Thymus (tissue), 11 donors: ENCODE data around the gene SLC39A11. TPM values are rescaled to one million over a fixed set of nuclear protein-coding genes. Genes with fewer than 3 reads are reported as not detected.
"Not testable (repeated sequence)": the region's sequence is repeated elsewhere in the genome, so short reads cannot be mapped to it uniquely, and the experiment has no call there.

Source experiments
- DNase-seq, 9 donors: peaks; one replicate each; pipeline ENCODE4 v3.0.0-alpha.2; 2013; ENCODE audit warnings: low spot score in 9 of 9, low read depth in 6 of 9, missing footprints in 1 of 9
- H3K27ac ChIP-seq, 2 donors: one replicate each; pipeline ENCODE4 v1.5.1; 2013; ENCODE audit warnings: control low read depth in 1 of 2, low read depth in 1 of 2, low read length in 1 of 2, mild to moderate bottlenecking in 1 of 2, moderate library complexity in 1 of 2
- H3K27me3 ChIP-seq, 2 donors: one replicate each; pipeline ENCODE4 v1.5.1; 2013; ENCODE audit warnings: low read length in 1 of 2; ENCODE audit not compliant: control insufficient read depth in 2 of 2, insufficient read depth in 1 of 2
- H3K36me3 ChIP-seq, 2 donors: one replicate each; pipeline ENCODE4 v1.5.1; 2013; ENCODE audit warnings: low read length in 1 of 2, mild to moderate bottlenecking in 1 of 2, moderate library complexity in 1 of 2; ENCODE audit not compliant: control insufficient read depth in 2 of 2, insufficient read depth in 2 of 2
- H3K4me1 ChIP-seq, 2 donors: one replicate each; pipeline ENCODE4 v1.5.1; 2013; ENCODE audit warnings: low read length in 2 of 2; ENCODE audit not compliant: control insufficient read depth in 2 of 2, insufficient read depth in 2 of 2
- H3K4me3 ChIP-seq, 2 donors: one replicate each; pipeline ENCODE4 v1.5.1; 2013; ENCODE audit warnings: low read length in 2 of 2, control low read depth in 1 of 2, mild to moderate bottlenecking in 1 of 2
- H3K9me3 ChIP-seq, 2 donors: one replicate each; pipeline ENCODE4 v1.5.1; 2013; ENCODE audit warnings: low read length in 1 of 2, mild to moderate bottlenecking in 1 of 2; ENCODE audit not compliant: control insufficient read depth in 2 of 2, insufficient read depth in 1 of 2
- WGBS: extraction: QIAGEN DNeasy Blood & Tissue Kit; methylation state at CpG from one replicate; pipeline ENCODE4 v1.1.7; 2013; 5-methylcytosine and 5-hydroxymethylcytosine counted together
- polyA plus RNA-seq: library from polyadenylated mRNA; stranded (reverse); fragments of 200-250 nt; gene quantifications from one replicate; pipeline ENCODE4 v1.2.3, GENCODE V29; 2013
- total RNA-seq: library from RNA; stranded (reverse); fragments of 120-200 nt; gene quantifications from one replicate; pipeline ENCODE4 v1.2.4, GENCODE V29; 2013
- donor health status: healthy.

The SLC39A11 gene
- total and polyA plus RNA-seq, 2 donors = 7.4 to 8.7 TPM

- H3K9me3 ChIP-seq = no peaks in the 10 kb centered on the region
- H3K36me3 ChIP-seq = no peaks in the 10 kb centered on the region
- no peak overlapping the region for H3K27ac ChIP-seq
- no peaks in the 10 kb centered on the region for H3K4me1 ChIP-seq
- no peak for DNase-seq
- WGBS = 93% methylated on average over 3 of the region's 3 CpGs
- no peaks in the 10 kb centered on the region for H3K27me3 ChIP-seq
- no peak overlapping the region for H3K4me3 ChIP-seq
Observed at GRCh38 chr17:72938482-72938881, 154.0 kb downstream of the SLC39A11 start.

- no peaks in the 10 kb centered on the region for H3K4me1 ChIP-seq
- H3K36me3 ChIP-seq = no peaks in the 10 kb centered on the region
- no peaks in the 10 kb centered on the region for H3K27me3 ChIP-seq
- no peaks in the 10 kb centered on the region for H3K9me3 ChIP-seq
- WGBS = 93% methylated on average over 5 of the region's 5 CpGs
- H3K4me3 ChIP-seq = no peak overlapping the region
- no peak overlapping the region for H3K27ac ChIP-seq
- DNase-seq = no peak
Observed at GRCh38 chr17:72937707-72938106, 154.8 kb downstream of the SLC39A11 start.

DNA sequence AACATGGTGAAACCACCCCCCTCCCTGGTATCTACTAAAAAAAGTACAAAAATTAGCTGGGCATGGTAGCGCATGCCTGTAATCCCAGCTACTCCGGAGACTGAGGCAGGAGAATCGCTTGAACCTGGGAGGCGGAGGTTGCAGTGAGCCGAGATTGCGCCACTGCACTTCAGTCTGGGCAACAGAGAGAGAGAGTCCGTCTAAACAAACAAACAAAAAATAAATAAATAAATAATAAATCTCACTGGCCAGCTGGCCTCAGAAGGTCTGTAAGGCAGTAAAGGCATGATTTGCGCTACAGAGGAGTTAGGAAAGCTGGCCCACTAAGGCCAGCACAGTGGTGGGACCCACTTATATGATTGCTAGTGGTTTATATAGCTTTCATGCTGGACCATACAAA lies 155.2 kb downstream of the SLC39A11 start:
- H3K36me3 ChIP-seq, H3K9me3 ChIP-seq, H3K4me3 ChIP-seq, H3K27me3 ChIP-seq, H3K4me1 ChIP-seq, H3K27ac ChIP-seq, DNase-seq: not testable (repeated sequence)
- WGBS = 100% methylated on average over 8 of the region's 8 CpGs

GRCh38 chr17:72935984-72936383 lies 156.5 kb downstream of the SLC39A11 start:
- Histone ChIP-seq H3K4me3 (no peak overlapping the region), H3K27ac (no peak overlapping the region), H3K9me3 (no peaks in the 10 kb centered on the region), H3K36me3 (no peaks in the 10 kb centered on the region), H3K27me3 (no peaks in the 10 kb centered on the region), H3K4me1 (peaks cover 2 to 4% of the 10 kb centered on the region in 2 donors)
- no peak for DNase-seq
- 98% methylated on average over 8 of the region's 8 CpGs for WGBS

DNA sequence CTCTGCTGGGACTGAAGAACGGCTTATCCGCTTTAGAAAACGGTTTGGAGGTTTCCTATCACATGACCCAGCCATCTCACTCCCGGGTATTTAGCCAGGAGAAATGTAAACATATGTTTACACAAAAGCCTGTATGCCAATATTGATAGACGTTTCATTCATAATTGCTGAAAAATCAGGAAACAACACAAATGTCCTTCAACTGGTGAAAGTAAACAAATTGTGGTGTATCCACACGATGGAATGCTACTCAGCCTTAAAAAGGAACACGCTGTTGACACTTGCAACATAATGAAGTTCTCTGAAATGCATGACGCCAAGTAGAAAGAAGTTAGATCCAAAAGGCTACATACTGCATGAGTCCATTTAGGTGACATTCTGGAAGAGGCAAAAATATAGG lies 157.6 kb downstream of the SLC39A11 start:
- Histone ChIP-seq H3K4me3 (no peak overlapping the region), H3K9me3 (no peaks in the 10 kb centered on the region), H3K36me3 (no peaks in the 10 kb centered on the region), H3K4me1 (peaks cover 4 to 5% of the 10 kb centered on the region in 2 donors), H3K27ac (no peak overlapping the region), H3K27me3 (no peaks in the 10 kb centered on the region)
- 98% methylated on average over 8 of the region's 8 CpGs for WGBS
- DNase-seq = no peak

DNA sequence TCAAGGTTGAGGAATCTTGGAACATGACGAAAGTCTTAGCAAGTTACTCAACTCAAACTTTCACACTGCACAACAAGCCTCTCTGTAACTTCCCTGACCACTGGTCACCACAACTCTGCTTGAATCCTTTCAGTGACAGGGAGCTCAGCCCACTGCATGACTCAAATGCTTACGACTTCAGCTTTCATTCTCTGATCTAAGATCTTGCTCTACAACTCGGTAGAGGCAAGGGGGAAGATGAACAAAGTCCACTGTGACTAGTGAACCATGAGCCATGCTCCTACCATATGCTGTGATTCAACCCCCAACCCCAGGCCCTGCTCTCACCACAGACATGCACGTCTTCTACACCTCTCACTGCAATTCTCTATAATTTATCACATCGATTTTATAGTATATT lies 160.9 kb downstream of the SLC39A11 start:
- Histone ChIP-seq H3K27me3 (no peaks in the 10 kb centered on the region), H3K9me3 (no peaks in the 10 kb centered on the region), H3K36me3 (no peaks in the 10 kb centered on the region), H3K4me1 (peaks cover 4 to 5% of the 10 kb centered on the region in 2 donors), H3K4me3 (no peak overlapping the region), H3K27ac (no peak overlapping the region)
- DNase-seq = no peak
- WGBS = 94% methylated on average over 5 of the region's 5 CpGs

DNA sequence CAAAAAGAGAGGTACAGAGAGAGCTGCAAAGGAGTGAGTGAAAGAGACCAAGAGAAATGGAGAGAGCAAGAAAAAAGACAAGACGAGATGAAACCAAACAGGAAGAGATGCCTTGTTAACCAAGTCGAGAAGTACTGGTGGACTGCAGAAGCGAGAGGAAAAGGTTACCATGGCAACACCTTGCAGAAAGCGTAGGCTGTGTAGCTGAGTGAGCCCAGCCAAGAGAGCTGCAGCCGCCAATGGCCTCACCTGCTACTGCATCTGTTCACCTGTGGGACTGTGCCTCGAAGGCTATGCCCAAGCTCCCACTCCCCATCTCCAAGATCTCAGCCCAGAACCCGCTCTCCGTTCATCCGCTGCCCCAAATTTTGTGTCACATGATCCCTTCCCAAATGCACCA lies 161.3 kb downstream of the SLC39A11 start:
- no peaks in the 10 kb centered on the region for H3K36me3 ChIP-seq
- H3K27ac ChIP-seq = no peak overlapping the region
- H3K9me3 ChIP-seq = no peaks in the 10 kb centered on the region
- H3K27me3 ChIP-seq = no peaks in the 10 kb centered on the region
- no peak overlapping the region for H3K4me3 ChIP-seq
- H3K4me1 ChIP-seq = peaks cover 4 to 5% of the 10 kb centered on the region in 2 donors
- peak; percentile 3 to 71 (median 24) for DNase-seq
- 71% methylated on average over 9 of the region's 9 CpGs for WGBS

GRCh38 chr17:72930031-72930430 lies 162.5 kb downstream of the SLC39A11 start:
- Histone ChIP-seq H3K27ac (no peak overlapping the region), H3K36me3 (no peaks in the 10 kb centered on the region), H3K4me3 (no peak overlapping the region), H3K9me3 (no peaks in the 10 kb centered on the region), H3K27me3 (no peaks in the 10 kb centered on the region), H3K4me1 (peaks cover 4 to 5% of the 10 kb centered on the region in 2 donors)
- DNase-seq = no peak
- WGBS = 98% methylated on average over 2 of the region's 2 CpGs

- H3K4me1 ChIP-seq = peaks cover 4 to 5% of the 10 kb centered on the region in 2 donors
- no peaks in the 10 kb centered on the region for H3K9me3 ChIP-seq
- H3K4me3 ChIP-seq = no peak overlapping the region
- no peak overlapping the region for H3K27ac ChIP-seq
- H3K36me3 ChIP-seq = no peaks in the 10 kb centered on the region
- 98% methylated on average over 7 of the region's 7 CpGs for WGBS
- no peak for DNase-seq
- H3K27me3 ChIP-seq = no peaks in the 10 kb centered on the region
Observed at GRCh38 chr17:72928454-72929136, 163.9 kb downstream of the SLC39A11 start.
